ENCODE results near the gene CRY2.

The CRY2 gene

GRCh38 chr11:45917286-45917622 lies 70.0 kb downstream of the CRY2 start:
- H3K79me2 ChIP-seq (ENCODE audit: low read length), result peaks cover 18% of the 10 kb centered on the region
- TF ChIP-seq CTCF (IDR thresholded peaks at IDR 0.05; ENCODE audit: low read depth, low read length) (no peak), EZH2phosphoT487 (IDR thresholded peaks at IDR 0.05; ENCODE audit: low read depth) (no peak)

GRCh38 chr11:45917623-45918330 lies 70.5 kb downstream of the CRY2 start, which contains the start of gene PEX16:
PEX16 (minus strand) TSS chr11:45917877; CDS start chr11:45917811, 66 bp downstream.
- peak within 1 kb of the TSS; percentile 87 for H3K4me2 ChIP-seq (ENCODE audit: low read length)
- peak within 1 kb of the TSS; percentile 70 for H2AFZ ChIP-seq (ENCODE audit: low read depth, low read length)
- H3K4me1 ChIP-seq (ENCODE audit: low read length), result peaks cover 8% of the 10 kb centered on the region; the same call in 1 of the 2 replicates
- H4K20me1 ChIP-seq (ENCODE audit: insufficient read depth, low read length), result no peaks in the 10 kb centered on the region
- H3K36me3 ChIP-seq (replicated peaks; ENCODE audit: low read depth, low read length), result peaks cover 11% of the 10 kb centered on the region
- no peaks in the 10 kb centered on the region for H3K27me3 ChIP-seq (ENCODE audit: low read depth, low read length)
- H3K9me3 ChIP-seq (ENCODE audit: insufficient read depth, low read length), result no peaks in the 10 kb centered on the region
- no peak for TF ChIP-seq CTCF (IDR thresholded peaks at IDR 0.05; ENCODE audit: low read depth, low read length)
- TF ChIP-seq EZH2phosphoT487 (IDR thresholded peaks at IDR 0.05; ENCODE audit: low read depth), result no peak
- peak within 1 kb of the TSS; percentile 86 for H3K9ac ChIP-seq (ENCODE audit: low read length)
- peak within 1 kb of the TSS; percentile 95 for H3K4me3 ChIP-seq (ENCODE audit: low read length)
- H3K79me2 ChIP-seq (ENCODE audit: low read length), result peaks cover 18% of the 10 kb centered on the region
- H3K27ac ChIP-seq (ENCODE audit: low read length), result peak within 1 kb of the TSS; percentile 81

More at GRCh38 chr11:45917286-45917622, 70.0 kb downstream of the CRY2 start:
- Histone ChIP-seq H3K4me3 (ENCODE audit: low read length) (peak overlapping the region; percentile 95), H3K9ac (ENCODE audit: low read length) (peak overlapping the region; percentile 86), H3K27ac (ENCODE audit: low read length) (peak overlapping the region; percentile 81), H4K20me1 (ENCODE audit: insufficient read depth, low read length) (no peaks in the 10 kb centered on the region), H2AFZ (ENCODE audit: low read depth, low read length) (peak overlapping the region; percentile 8; the same call in 1 of the 2 replicates), H3K27me3 (ENCODE audit: low read depth, low read length) (no peaks in the 10 kb centered on the region), H3K4me2 (ENCODE audit: low read length) (peak overlapping the region; percentile 87), H3K36me3 (replicated peaks; ENCODE audit: low read depth, low read length) (peaks cover 11% of the 10 kb centered on the region), H3K9me3 (ENCODE audit: insufficient read depth, low read length) (no peaks in the 10 kb centered on the region), H3K4me1 (ENCODE audit: low read length) (peaks cover 8% of the 10 kb centered on the region; the same call in 1 of the 2 replicates)

- Histone ChIP-seq H2AFZ (ENCODE audit: low read depth, low read length) (peak overlapping the region; percentile 70), H3K27ac (ENCODE audit: low read length) (peak overlapping the region; percentile 81), H3K4me2 (ENCODE audit: low read length) (peak overlapping the region; percentile 87), H3K36me3 (replicated peaks; ENCODE audit: low read depth, low read length) (peaks cover 6% of the 10 kb centered on the region), H3K9ac (ENCODE audit: low read length) (peak overlapping the region; percentile 86), H3K4me3 (ENCODE audit: low read length) (peak overlapping the region; percentile 95), H3K79me2 (ENCODE audit: low read length) (peaks cover 18% of the 10 kb centered on the region), H4K20me1 (ENCODE audit: insufficient read depth, low read length) (no peaks in the 10 kb centered on the region), H3K27me3 (ENCODE audit: low read depth, low read length) (no peaks in the 10 kb centered on the region), H3K9me3 (ENCODE audit: insufficient read depth, low read length) (no peaks in the 10 kb centered on the region), H3K4me1 (ENCODE audit: low read length) (peaks cover 8% of the 10 kb centered on the region; the same call in 1 of the 2 replicates)
- no peak for TF ChIP-seq EZH2phosphoT487 (IDR thresholded peaks at IDR 0.05; ENCODE audit: low read depth)
Observed at GRCh38 chr11:45918331-45918941, 71.2 kb downstream of the CRY2 start.

- Histone ChIP-seq H3K9me3 (ENCODE audit: insufficient read depth, low read length) (no peaks in the 10 kb centered on the region), H3K27ac (ENCODE audit: low read length) (no peak overlapping the region), H3K4me1 (ENCODE audit: low read length) (peaks cover 8% of the 10 kb centered on the region; the same call in 1 of the 2 replicates), H3K4me3 (ENCODE audit: low read length) (peak overlapping the region; percentile 95), H3K4me2 (ENCODE audit: low read length) (peak overlapping the region; percentile 87), H4K20me1 (ENCODE audit: insufficient read depth, low read length) (no peaks in the 10 kb centered on the region), H3K36me3 (replicated peaks; ENCODE audit: low read depth, low read length) (peaks cover 5% of the 10 kb centered on the region), H3K79me2 (ENCODE audit: low read length) (peaks cover 18% of the 10 kb centered on the region), H3K27me3 (ENCODE audit: low read depth, low read length) (no peaks in the 10 kb centered on the region), H2AFZ (ENCODE audit: low read depth, low read length) (0 out of 2 replicates have a peak overlapping the region, but pooled peaks have one; percentile 17), H3K9ac (ENCODE audit: low read length) (peak overlapping the region; percentile 86; the same call in 1 of the 2 replicates)
- TF ChIP-seq EZH2phosphoT487 (IDR thresholded peaks at IDR 0.05; ENCODE audit: low read depth) (no peak), CTCF (IDR thresholded peaks at IDR 0.05; ENCODE audit: low read depth, low read length) (no peak)
Observed at GRCh38 chr11:45918962-45919675, 71.8 kb downstream of the CRY2 start.
